Keratinocyte (primary cell): ENCODE results near the gene SLC22A1. TPM values are rescaled to one million over a fixed set of nuclear protein-coding genes. Genes with fewer than 3 reads are reported as not detected.

Source experiments
- DNase-seq: peaks from one replicate; pipeline ENCODE4 v3.0.0-alpha.2; 2011; ENCODE audit warnings: low read depth, missing footprints, low spot score
- FAIRE-seq: peaks from 2 replicates; lab custom pipeline; 2011; peaks lifted over from hg19 to GRCh38; lab: Jason Lieb, UNC
- H2AFZ ChIP-seq: 2 replicates; pipeline ENCODE4 v1.6.0; 2012; ENCODE audit warnings: low read length, control low read depth, inconsistent platforms; ENCODE audit not compliant: control insufficient read depth
- H3K27ac ChIP-seq: 2 replicates; pipeline ENCODE4 v1.5.1; 2011; ENCODE audit warnings: low read length; ENCODE audit not compliant: control insufficient read depth, insufficient read depth
- H3K27me3 ChIP-seq: 3 replicates; pipeline ENCODE4 v1.6.0; 2011; ENCODE audit warnings: low read length; ENCODE audit not compliant: control insufficient read depth, insufficient read depth; ENCODE audit errors: extremely low read depth
- H3K36me3 ChIP-seq, 2 experiments: 2 replicates in 1 of 2; 3 replicates in 1 of 2; pipeline ENCODE4 v1.5.1; 2011; ENCODE audit warnings: low read length in 2 of 2, mild to moderate bottlenecking in 1 of 2; ENCODE audit not compliant: control insufficient read depth in 2 of 2, insufficient read depth in 2 of 2; ENCODE audit errors: extremely low read depth in 1 of 2
- H3K4me1 ChIP-seq: 3 replicates; pipeline ENCODE4 v1.5.1; 2011; ENCODE audit warnings: low read length; ENCODE audit not compliant: control insufficient read depth, insufficient read depth; ENCODE audit errors: extremely low read depth
- H3K4me2 ChIP-seq: 3 replicates; pipeline ENCODE4 v1.6.0; 2011; ENCODE audit warnings: low read depth, low read length; ENCODE audit not compliant: control insufficient read depth, insufficient read depth; ENCODE audit errors: extremely low read depth
- H3K4me3 ChIP-seq, 3 experiments: fragments of 200-600 bp in 1 of 3; sonication (generic) in 1 of 3; 2 replicates in 2 of 3; 3 replicates in 1 of 3; pipeline ENCODE4 v1.5.1; 2011 to 2016; ENCODE audit warnings: low read length in 3 of 3, mild to moderate bottlenecking in 3 of 3, control low read depth in 2 of 3, inconsistent platforms in 1 of 3, low read depth in 1 of 3, mixed read lengths in 1 of 3, mixed run types in 1 of 3, moderate library complexity in 1 of 3; ENCODE audit not compliant: control insufficient read depth in 2 of 3, insufficient read depth in 2 of 3; ENCODE audit errors: extremely low read depth in 1 of 3
- H3K79me2 ChIP-seq: 2 replicates; pipeline ENCODE4 v1.6.0; 2012; ENCODE audit warnings: low read length; ENCODE audit not compliant: control insufficient read depth, insufficient read depth
- H3K9ac ChIP-seq: 3 replicates; pipeline ENCODE4 v1.6.0; 2011; ENCODE audit warnings: low read length; ENCODE audit not compliant: control insufficient read depth, insufficient read depth; ENCODE audit errors: extremely low read depth
- H3K9me1 ChIP-seq: 3 replicates; pipeline ENCODE4 v1.6.0; 2011; ENCODE audit warnings: low read length; ENCODE audit not compliant: control insufficient read depth, insufficient read depth; ENCODE audit errors: extremely low read depth
- H3K9me3 ChIP-seq: 2 replicates; pipeline ENCODE4 v1.5.1; 2012; ENCODE audit warnings: low read depth, low read length; ENCODE audit not compliant: control insufficient read depth
- H4K20me1 ChIP-seq: 3 replicates; pipeline ENCODE4 v1.6.0; 2011; ENCODE audit warnings: low read length; ENCODE audit not compliant: control insufficient read depth, insufficient read depth; ENCODE audit errors: extremely low read depth
- EZH2 ChIP-seq: IDR thresholded peaks from one replicate; pipeline ENCODE4 v1.6.1; 2012; ENCODE audit warnings: inconsistent platforms, mild to moderate bottlenecking, low read length, moderate library complexity
- dilution Hi-C: fragments of 300-500 bp; cut with MboI; formaldehyde crosslinking; loops from one replicate; pipeline ENCODE4 v1.7.0; 2020; ENCODE audit warnings: low sequenced_read_pairs; ENCODE audit not compliant: extremely low pct_ligation_motif_present
- polyA plus RNA-seq, 5 experiments: library from polyadenylated mRNA; depleted of rRNA in 3 of 5; stranded (reverse) in 3 of 5; stranded (forward) in 1 of 5; unstranded in 1 of 5; fragments of >200 nt; gene quantifications; 1 replicate in 1 of 5; 2 replicates in 3 of 5; 3 replicates in 1 of 5; pipeline versions ENCODE4 v1.2.1 to v1.2.3, GENCODE V29; 2011 to 2012; ENCODE audit warnings: missing spikeins in 2 of 5, low read depth in 1 of 5, low replicate concordance in 1 of 5
- TF ChIP-seq, protein P1 (sequence below), 3 experiments: IDR thresholded peaks in 1 of 3; conservative IDR thresholded peaks in 1 of 3; optimal IDR thresholded peaks in 1 of 3; 2 replicates in 2 of 3; 3 replicates in 1 of 3; pipeline versions ENCODE3 to v1.5.1; 2011; ENCODE audit warnings: low read length in 3 of 3, mild to moderate bottlenecking in 3 of 3, moderate library complexity in 2 of 3, control low read depth in 1 of 3, inconsistent platforms in 1 of 3; ENCODE audit not compliant: insufficient read depth in 2 of 3; ENCODE audit errors: extremely low read depth in 1 of 3

Gene SLC22A1
- polyA plus RNA-seq, 1 donor (not counting 4 experiments of a cell fraction or from before 2014, with no cell fraction given), result 0.76 TPM

DNA sequence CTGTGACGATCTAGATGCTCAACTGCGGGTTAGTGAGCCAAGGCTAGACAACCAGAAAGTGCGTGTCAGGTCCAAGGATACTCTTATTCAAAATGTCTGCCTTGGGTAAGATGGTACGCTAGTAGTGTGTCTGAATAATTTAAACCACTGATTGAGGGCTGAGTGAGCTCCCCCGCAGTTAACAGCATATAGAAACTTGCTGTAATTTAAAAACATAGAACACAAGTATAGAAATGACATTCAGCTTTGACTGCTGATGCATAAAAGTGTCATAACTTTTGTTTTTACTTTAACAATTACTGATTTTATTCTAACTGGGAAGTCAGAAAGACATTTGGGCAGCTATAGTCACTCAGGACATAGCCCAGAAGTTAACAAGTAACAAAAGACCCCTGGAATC lies 45.6 kb upstream of the SLC22A1 start:
- dilution Hi-C loops, result no loop called here
- H3K4me2 ChIP-seq, result no peak overlapping the region
- H3K27me3 ChIP-seq, result no peaks in the 10 kb centered on the region
- no peaks in the 10 kb centered on the region for H3K79me2 ChIP-seq
- H3K9ac ChIP-seq, result no peak overlapping the region
- H3K4me1 ChIP-seq, result no peaks in the 10 kb centered on the region
- TF ChIP-seq, protein P1, sequence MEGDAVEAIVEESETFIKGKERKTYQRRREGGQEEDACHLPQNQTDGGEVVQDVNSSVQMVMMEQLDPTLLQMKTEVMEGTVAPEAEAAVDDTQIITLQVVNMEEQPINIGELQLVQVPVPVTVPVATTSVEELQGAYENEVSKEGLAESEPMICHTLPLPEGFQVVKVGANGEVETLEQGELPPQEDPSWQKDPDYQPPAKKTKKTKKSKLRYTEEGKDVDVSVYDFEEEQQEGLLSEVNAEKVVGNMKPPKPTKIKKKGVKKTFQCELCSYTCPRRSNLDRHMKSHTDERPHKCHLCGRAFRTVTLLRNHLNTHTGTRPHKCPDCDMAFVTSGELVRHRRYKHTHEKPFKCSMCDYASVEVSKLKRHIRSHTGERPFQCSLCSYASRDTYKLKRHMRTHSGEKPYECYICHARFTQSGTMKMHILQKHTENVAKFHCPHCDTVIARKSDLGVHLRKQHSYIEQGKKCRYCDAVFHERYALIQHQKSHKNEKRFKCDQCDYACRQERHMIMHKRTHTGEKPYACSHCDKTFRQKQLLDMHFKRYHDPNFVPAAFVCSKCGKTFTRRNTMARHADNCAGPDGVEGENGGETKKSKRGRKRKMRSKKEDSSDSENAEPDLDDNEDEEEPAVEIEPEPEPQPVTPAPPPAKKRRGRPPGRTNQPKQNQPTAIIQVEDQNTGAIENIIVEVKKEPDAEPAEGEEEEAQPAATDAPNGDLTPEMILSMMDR (optimal IDR thresholded peaks at IDR 0.05 in 1 of 3, IDR thresholded peaks at IDR 0.05 in 1 of 3, conservative IDR thresholded peaks at IDR 0.05 in 1 of 3; ENCODE audit: extremely low read depth in 1 of 3, insufficient read depth in 2 of 3, low read length in 3 of 3), result no peak
- TF ChIP-seq EZH2, result no peak
- peaks cover 48 to 69% of the 10 kb centered on the region in 2 experiments for H3K36me3 ChIP-seq
- H4K20me1 ChIP-seq, result no peaks in the 10 kb centered on the region
- no peak overlapping the region for H3K4me3 ChIP-seq
- no peaks in the 10 kb centered on the region for H3K9me1 ChIP-seq
- no peaks in the 10 kb centered on the region for H3K9me3 ChIP-seq
- FAIRE-seq (no peak), DNase-seq (no peak)
- H3K27ac ChIP-seq, result no peak overlapping the region
- H2AFZ ChIP-seq, result no peak overlapping the region

DNA sequence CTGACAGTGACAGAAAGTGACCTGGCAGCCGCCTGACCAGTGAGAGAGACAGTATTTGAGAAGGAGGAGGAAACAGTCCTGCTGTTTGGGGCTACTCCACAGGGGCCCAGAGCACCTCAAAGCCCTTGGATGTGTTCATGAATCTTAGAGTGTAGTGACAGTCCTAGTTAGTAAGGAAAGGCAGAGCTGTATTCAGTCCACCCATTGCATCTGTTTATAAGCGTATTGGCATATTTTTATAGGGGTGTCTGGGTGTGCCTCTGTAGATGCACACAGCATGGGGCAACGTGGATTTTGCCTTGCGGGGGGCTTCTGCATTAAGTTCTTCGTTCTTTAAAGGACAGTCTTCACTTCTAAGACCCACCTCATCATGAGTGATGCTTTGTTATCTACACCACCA lies 44.6 kb upstream of the SLC22A1 start:
- Histone ChIP-seq H3K36me3 (peaks cover 47 to 63% of the 10 kb centered on the region in 2 experiments), H3K4me2 (no peak overlapping the region), H3K4me1 (no peaks in the 10 kb centered on the region), H3K27me3 (no peaks in the 10 kb centered on the region), H3K27ac (no peak overlapping the region), H3K4me3 (no peak overlapping the region), H3K9me1 (no peaks in the 10 kb centered on the region), H3K79me2 (no peaks in the 10 kb centered on the region), H2AFZ (no peak overlapping the region), H3K9ac (no peak overlapping the region), H4K20me1 (no peaks in the 10 kb centered on the region), H3K9me3 (no peaks in the 10 kb centered on the region)
- FAIRE-seq (no peak), DNase-seq (no peak)
- dilution Hi-C loops, result no loop called here
- TF ChIP-seq EZH2, result no peak
- TF ChIP-seq, protein P1 (optimal IDR thresholded peaks at IDR 0.05 in 1 of 3, IDR thresholded peaks at IDR 0.05 in 1 of 3, conservative IDR thresholded peaks at IDR 0.05 in 1 of 3; ENCODE audit: extremely low read depth in 1 of 3, insufficient read depth in 2 of 3, low read length in 3 of 3), result no peak
